ENCODE results near the gene NRCAM. TPM values are rescaled to one million over a fixed set of nuclear protein-coding genes. Genes with fewer than 3 reads are reported as not detected.

NRCAM gene
- total and polyA plus RNA-seq, 10 of the 15 experiments (the other 5 are each of a cell fraction or from before 2014, with no cell fraction given) = 0.30 to 2.0 (median 1.0) TPM

DNA sequence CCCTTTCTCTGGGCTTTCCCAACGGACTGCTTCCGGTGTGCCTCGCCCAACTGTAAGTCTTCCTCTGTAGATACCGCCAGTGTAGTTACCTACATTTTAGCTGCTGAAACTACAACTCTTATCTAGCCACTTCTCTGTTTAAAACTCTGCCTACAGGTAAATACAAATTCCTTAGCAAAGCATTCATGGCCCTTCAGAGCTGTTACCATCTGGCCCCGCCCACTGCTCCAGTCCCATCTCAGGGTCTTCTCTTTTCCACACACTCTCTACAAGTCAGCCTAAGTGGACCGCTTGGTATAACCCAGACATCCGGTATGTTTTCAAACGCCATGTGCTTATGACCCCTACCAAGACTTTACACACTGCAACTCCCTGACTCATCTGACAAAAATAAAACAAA is 285.1 kb downstream of the NRCAM start:
- TF ChIP-seq HCFC1 (IDR thresholded peaks at IDR 0.05; ENCODE audit: low read length) = no peak
- no peak for TF ChIP-seq MEF2B (IDR thresholded peaks at IDR 0.05; ENCODE audit: partially characterized antibody, poor library complexity, severe bottlenecking)
- no peak for TF ChIP-seq HDGF (IDR thresholded peaks at IDR 0.05)
- TF ChIP-seq, protein P1, sequence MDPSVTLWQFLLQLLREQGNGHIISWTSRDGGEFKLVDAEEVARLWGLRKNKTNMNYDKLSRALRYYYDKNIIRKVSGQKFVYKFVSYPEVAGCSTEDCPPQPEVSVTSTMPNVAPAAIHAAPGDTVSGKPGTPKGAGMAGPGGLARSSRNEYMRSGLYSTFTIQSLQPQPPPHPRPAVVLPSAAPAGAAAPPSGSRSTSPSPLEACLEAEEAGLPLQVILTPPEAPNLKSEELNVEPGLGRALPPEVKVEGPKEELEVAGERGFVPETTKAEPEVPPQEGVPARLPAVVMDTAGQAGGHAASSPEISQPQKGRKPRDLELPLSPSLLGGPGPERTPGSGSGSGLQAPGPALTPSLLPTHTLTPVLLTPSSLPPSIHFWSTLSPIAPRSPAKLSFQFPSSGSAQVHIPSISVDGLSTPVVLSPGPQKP (IDR thresholded peaks at IDR 0.05; ENCODE audit: low read depth, low read length) = no peak
- TF ChIP-seq HDAC2 (IDR thresholded peaks at IDR 0.05) = no peak
- TF ChIP-seq RAD51 (IDR thresholded peaks at IDR 0.05) = no peak
- no peak for TF ChIP-seq KDM1A (IDR thresholded peaks at IDR 0.05; ENCODE audit: borderline replicate concordance)
- TF ChIP-seq RB1 (IDR thresholded peaks at IDR 0.05; ENCODE audit: borderline replicate concordance) = no peak
- no peak for TF ChIP-seq CEBPB (IDR thresholded peaks at IDR 0.05; ENCODE audit: borderline replicate concordance in 1 of 2, low read depth in 2 of 2, low read length in 2 of 2)
- TF ChIP-seq EP300 (IDR thresholded peaks at IDR 0.05; ENCODE audit: borderline replicate concordance in 1 of 2, control insufficient read depth in 1 of 2, low read depth in 2 of 2, low read length in 2 of 2) = no peak
- TF ChIP-seq PAX5 (IDR thresholded peaks at IDR 0.05; ENCODE audit: borderline replicate concordance, low read depth, low read length) = no peak
- TF ChIP-seq ATF7 (IDR thresholded peaks at IDR 0.05; ENCODE audit: low read depth) = no peak
- TF ChIP-seq ZZZ3 (IDR thresholded peaks at IDR 0.05; ENCODE audit: control insufficient read depth, insufficient read length, low read depth) = no peak
- no peaks in the 10 kb centered on the region for H3K79me2 ChIP-seq (ENCODE audit: control insufficient read depth, insufficient read depth, low read length)
- no peaks in the 10 kb centered on the region for H3K4me1 ChIP-seq (ENCODE audit: control insufficient read depth, insufficient read depth, low read length)
- no peak overlapping the region for H3K27ac ChIP-seq (ENCODE audit: control insufficient read depth, insufficient read depth)
- WGBS (ENCODE audit: insufficient coverage, insufficient replicate concordance, low lambda C conversion rate, missing lambda C conversion rate) = 62% methylated on average over 8 of the region's 8 CpGs
- ChIA-PET SMC1A (ENCODE audit: uncharacterized antibody, unreplicated experiment) (interaction anchor here (1.5 kb wide), 1 partner anchor 296 kb away, joined by 3 read pairs; no protein-coding TSS in a partner anchor), RAD21 (ENCODE audit: unreplicated experiment) (no interaction called here), POLR2A (no interaction called here), CTCF (no interaction called here)
- no peak overlapping the region for H2AFZ ChIP-seq (ENCODE audit: control insufficient read depth, low read depth, low read length)
- intact Hi-C loops (cut with micrococcal nuclease; ENCODE audit: unreplicated experiment) = no loop called here
- in situ Hi-C loops (cut with MboI) = no loop called here
- H3K27me3 ChIP-seq (replicated peaks in 1 of 2; ENCODE audit: control insufficient read depth in 2 of 2, insufficient read depth in 2 of 2, low read length in 1 of 2) = no peaks in the 10 kb centered on the region
- FAIRE-seq = no peak
- DNase-seq (ENCODE audit: low read depth, low spot score) = no peak
- H3K36me3 ChIP-seq (ENCODE audit: control insufficient read depth in 2 of 2, insufficient read depth in 2 of 2, low read length in 1 of 2) = no peaks in the 10 kb centered on the region
- H3K4me2 ChIP-seq (ENCODE audit: control insufficient read depth, insufficient read depth) = no peak overlapping the region
- no TSS peak for BruUV-seq (replicated peaks)
- no peaks in the 10 kb centered on the region for H3K9me3 ChIP-seq (replicated peaks; ENCODE audit: control insufficient read depth, insufficient read depth, low read length)
- no peak for ATAC-seq
- H3K9ac ChIP-seq (ENCODE audit: control insufficient read depth, insufficient read depth, low read length) = no peak overlapping the region
- H3K4me3 ChIP-seq = no peak overlapping the region
- H4K20me1 ChIP-seq (ENCODE audit: control insufficient read depth, insufficient read depth) = no peaks in the 10 kb centered on the region
